H9 (cell line): Measurements from ENCODE around the gene PTPRQ. TPM values are rescaled to one million over a fixed set of nuclear protein-coding genes. Genes with fewer than 3 reads are reported as not detected.

Experiments used
- DNase-seq: peaks from one replicate; pipeline ENCODE4 v3.0.0-alpha.2; 2017
- H2AFZ ChIP-seq: one replicate; pipeline ENCODE4 v1.6.1; 2013; ENCODE audit warnings: mild to moderate bottlenecking, low read length, control low read depth, moderate library complexity
- H2AK5ac ChIP-seq: 2 replicates; pipeline ENCODE4 v1.6.1; 2013; ENCODE audit warnings: low read length, control low read depth, mixed read lengths; ENCODE audit not compliant: insufficient read length
- H2BK120ac ChIP-seq: one replicate; pipeline ENCODE4 v1.6.1; 2013; ENCODE audit warnings: low read depth, mild to moderate bottlenecking, low read length, control low read depth, inconsistent platforms; ENCODE audit not compliant: poor library complexity, severe bottlenecking
- H2BK12ac ChIP-seq: 2 replicates; pipeline ENCODE4 v1.6.1; 2013; ENCODE audit warnings: low read length, control low read depth, mixed read lengths, low read depth; ENCODE audit not compliant: insufficient read length
- H2BK15ac ChIP-seq: 2 replicates; pipeline ENCODE4 v1.6.1; 2013; ENCODE audit warnings: low read depth, low read length, control low read depth
- H2BK20ac ChIP-seq: one replicate; pipeline ENCODE4 v1.6.1; 2013; ENCODE audit warnings: low read depth, mild to moderate bottlenecking, low read length, control low read depth, inconsistent platforms; ENCODE audit not compliant: poor library complexity, severe bottlenecking
- H2BK5ac ChIP-seq: 2 replicates; pipeline ENCODE4 v1.6.1; 2013; ENCODE audit warnings: low read length, control low read depth, mixed read lengths; ENCODE audit not compliant: insufficient read length
- H3K14ac ChIP-seq: 2 replicates; pipeline ENCODE4 v1.6.1; 2013; ENCODE audit warnings: low read length, control low read depth; ENCODE audit not compliant: insufficient read depth
- H3K18ac ChIP-seq: 2 replicates; pipeline ENCODE4 v1.6.1; 2013; ENCODE audit warnings: low read depth, mild to moderate bottlenecking, mixed read lengths, low read length, control low read depth; ENCODE audit not compliant: insufficient read length
- H3K23ac ChIP-seq: 2 replicates; pipeline ENCODE4 v1.6.1; 2013; ENCODE audit warnings: low read length, control low read depth, mixed read lengths, low read depth; ENCODE audit not compliant: insufficient read length
- H3K23me2 ChIP-seq: 2 replicates; pipeline ENCODE4 v1.6.1; 2013; ENCODE audit warnings: low read depth, mild to moderate bottlenecking, mixed read lengths, low read length, control low read depth; ENCODE audit not compliant: insufficient read length, poor library complexity, severe bottlenecking
- H3K27ac ChIP-seq: 2 replicates; pipeline ENCODE4 v1.5.1; 2013; ENCODE audit warnings: low read length, control low read depth, mixed read lengths, low read depth; ENCODE audit not compliant: insufficient read length
- H3K27me3 ChIP-seq: 2 replicates; pipeline ENCODE4 v1.6.1; 2013; ENCODE audit warnings: low read length, control low read depth, inconsistent platforms; ENCODE audit not compliant: insufficient read depth
- H3K4ac ChIP-seq: 2 replicates; pipeline ENCODE4 v1.6.1; 2013; ENCODE audit warnings: low read depth, mild to moderate bottlenecking, control low read depth, inconsistent platforms, low read length, moderate library complexity
- H3K4me1 ChIP-seq: 2 replicates; pipeline ENCODE4 v1.6.1; 2013; ENCODE audit warnings: low read length, control low read depth, inconsistent platforms; ENCODE audit not compliant: insufficient read depth
- H3K4me2 ChIP-seq: 2 replicates; pipeline ENCODE4 v1.6.1; 2013; ENCODE audit warnings: low read length, control low read depth, mixed read lengths; ENCODE audit not compliant: insufficient read length, insufficient read depth
- H3K56ac ChIP-seq: 2 replicates; pipeline ENCODE4 v1.6.1; 2013; ENCODE audit warnings: low read depth, mild to moderate bottlenecking, mixed read lengths, low read length, control low read depth; ENCODE audit not compliant: insufficient read length
- H3K79me1 ChIP-seq: 2 replicates; pipeline ENCODE4 v1.6.1; 2013; ENCODE audit warnings: low read depth, mild to moderate bottlenecking, moderate library complexity, low read length, control low read depth, inconsistent platforms; ENCODE audit not compliant: insufficient read depth, poor library complexity, severe bottlenecking
- H3K79me2 ChIP-seq: 2 replicates; pipeline ENCODE4 v1.6.1; 2013; ENCODE audit warnings: low read length, control low read depth, inconsistent platforms; ENCODE audit not compliant: insufficient read depth
- H3K9ac ChIP-seq: 2 replicates; pipeline ENCODE4 v1.6.1; 2013; ENCODE audit warnings: low read length, control low read depth, mixed read lengths; ENCODE audit not compliant: insufficient read length; ENCODE audit errors: extremely low read depth
- H3K9me3 ChIP-seq: one replicate; pipeline ENCODE4 v1.6.1; 2013; ENCODE audit warnings: low read depth, low read length, inconsistent platforms; ENCODE audit not compliant: control insufficient read depth
- H3T11ph ChIP-seq: one replicate; pipeline ENCODE4 v1.6.1; 2013; ENCODE audit warnings: mild to moderate bottlenecking, low read length, control low read depth, inconsistent platforms
- H4K20me1 ChIP-seq: one replicate; pipeline ENCODE4 v1.6.1; 2013; ENCODE audit not compliant: control insufficient read depth, insufficient read length, insufficient read depth
- H4K5ac ChIP-seq: 2 replicates; pipeline ENCODE4 v1.6.1; 2013; ENCODE audit warnings: low read depth, mild to moderate bottlenecking, mixed read lengths, low read length, control low read depth; ENCODE audit not compliant: insufficient read length
- H4K8ac ChIP-seq: replicated peaks from 2 replicates; pipeline ENCODE4 v1.6.1; 2013; ENCODE audit warnings: low read length, control low read depth, mixed read lengths, low read depth; ENCODE audit not compliant: insufficient read length
- H4K91ac ChIP-seq: 2 replicates; pipeline ENCODE4 v1.6.1; 2013; ENCODE audit warnings: low read depth, mild to moderate bottlenecking, moderate library complexity, mixed read lengths, low read length, control low read depth; ENCODE audit not compliant: insufficient read length
- H3K27ac Mint-ChIP-seq, 3 experiments: 2 replicates in 2 of 3; 3 replicates in 1 of 3; pipeline ENCODE4 v1.8.0; 2020 to 2021; ENCODE audit warnings: mixed read lengths in 3 of 3, mild to moderate bottlenecking in 1 of 3, moderate library complexity in 1 of 3
- H3K27me3 Mint-ChIP-seq: 2 replicates; pipeline ENCODE4 v1.8.0; 2021; ENCODE audit warnings: low read depth, mild to moderate bottlenecking, moderate library complexity, mixed read lengths
- H3K36me3 Mint-ChIP-seq, 3 experiments: 2 replicates in 2 of 3; 3 replicates in 1 of 3; pipeline ENCODE4 v1.8.0; 2020 to 2021; ENCODE audit warnings: low read depth in 3 of 3, mixed read lengths in 3 of 3; ENCODE audit not compliant: insufficient read depth in 1 of 3
- H3K4me1 Mint-ChIP-seq, 2 experiments: 2 replicates each; pipeline ENCODE4 v1.8.0; 2020; ENCODE audit warnings: mixed read lengths in 2 of 2
- H3K4me3 Mint-ChIP-seq, 2 experiments: 2 replicates in 1 of 2; 3 replicates in 1 of 2; pipeline ENCODE4 v1.8.0; 2020 to 2021; ENCODE audit warnings: mild to moderate bottlenecking in 2 of 2, mixed read lengths in 2 of 2, moderate library complexity in 1 of 2
- H3K9me3 Mint-ChIP-seq, 2 experiments: 2 replicates in 1 of 2; 3 replicates in 1 of 2; pipeline ENCODE4 v1.8.0; 2020; ENCODE audit warnings: mild to moderate bottlenecking in 2 of 2, mixed read lengths in 2 of 2, moderate library complexity in 1 of 2
- CTCF ChIP-seq: fragments of 200-600 bp; sonication (generic); conservative IDR thresholded peaks from 3 replicates; pipeline ENCODE4 v1.8.0; 2021; ENCODE audit warnings: antibody characterized with exemption, mild to moderate bottlenecking
- WGBS: extraction: QIAGEN DNeasy Blood & Tissue Kit; methylation state at CpG from one replicate; pipeline ENCODE4 v1.1.7; 2013; ENCODE audit warnings: missing lambda C conversion rate, low lambda C conversion rate, mixed read lengths; ENCODE audit not compliant: insufficient read length; ENCODE audit errors: extremely low coverage; 5-methylcytosine and 5-hydroxymethylcytosine counted together
- total RNA-seq: library from RNA; stranded (reverse); gene quantifications from 2 replicates; pipeline ENCODE4 v1.2.1, GENCODE V29; 2021

Gene PTPRQ
- total RNA-seq, 1 experiment from 2014 or later: not detected

DNA sequence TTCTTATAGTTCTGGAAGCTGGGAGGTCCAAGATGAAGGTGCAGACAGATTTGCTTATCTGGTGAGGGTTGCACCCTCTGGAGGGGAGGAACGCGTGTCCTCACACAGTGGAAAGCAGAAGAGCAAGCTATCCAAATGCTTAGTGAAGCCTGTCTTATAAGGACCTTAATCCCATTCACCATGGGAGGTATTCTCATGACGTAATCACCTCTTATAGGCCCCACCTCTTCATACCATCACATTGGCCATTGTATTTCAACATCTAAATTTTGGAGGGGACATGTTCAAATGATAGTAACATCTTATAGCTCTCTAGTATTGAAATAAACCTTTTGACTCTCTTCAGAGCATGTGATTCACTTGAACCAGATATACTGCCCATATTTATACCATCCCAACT, 158.4 kb downstream of the PTPRQ start:
- Histone ChIP-seq H2BK20ac (no peak overlapping the region), H4K5ac (no peak overlapping the region), H2AFZ (no peak overlapping the region), H4K91ac (no peak overlapping the region), H3K27ac (no peak overlapping the region), H3K79me1 (no peaks in the 10 kb centered on the region), H3K18ac (no peak overlapping the region), H3K9me3 (no peaks in the 10 kb centered on the region), H3K9ac (no peak overlapping the region), H3K23me2 (no peaks in the 10 kb centered on the region), H3K4me2 (no peak overlapping the region), H3K23ac (no peak overlapping the region), H3K4me1 (no peaks in the 10 kb centered on the region), H3T11ph (no peak overlapping the region), H3K27me3 (no peaks in the 10 kb centered on the region), H4K20me1 (no peaks in the 10 kb centered on the region), H3K56ac (no peak overlapping the region), H2BK15ac (no peak overlapping the region), H2AK5ac (no peak overlapping the region), H2BK120ac (no peak overlapping the region), H3K4ac (no peak overlapping the region), H3K14ac (no peak overlapping the region), H2BK12ac (no peak overlapping the region), H3K79me2 (no peaks in the 10 kb centered on the region), H2BK5ac (no peak overlapping the region), H4K8ac (no peak overlapping the region)
- Mint-ChIP-seq H3K9me3 (no peaks in the 10 kb centered on the region), H3K27ac (no peak overlapping the region), H3K4me1 (peaks cover 2 to 6% of the 10 kb centered on the region in 2 experiments; a peak in 2 of 4 replicates), H3K4me3 (no peak overlapping the region), H3K36me3 (no peaks in the 10 kb centered on the region), H3K27me3 (no peaks in the 10 kb centered on the region)
- no peak for DNase-seq
- no CpG with 5 or more reads among the region's 3 CpGs for WGBS
- TF ChIP-seq CTCF: no peak
